C4-2B (cell line): Measurements from ENCODE around the gene COL4A2.

Experiments used
- H3K27ac ChIP-seq: fragments of 450-650 bp; 2 replicates; pipeline ENCODE4 v1.5.1; 2017
- ZFX ChIP-seq: fragments of 450-650 bp; IDR thresholded peaks from 2 replicates; pipeline ENCODE4 v1.6.1; 2017
- TF ChIP-seq, protein P1 (sequence below): fragments of 450-650 bp; conservative IDR thresholded peaks from 2 replicates; pipeline ENCODE4 v1.5.1; 2017; ENCODE audit warnings: mild to moderate bottlenecking

COL4A2 gene

DNA sequence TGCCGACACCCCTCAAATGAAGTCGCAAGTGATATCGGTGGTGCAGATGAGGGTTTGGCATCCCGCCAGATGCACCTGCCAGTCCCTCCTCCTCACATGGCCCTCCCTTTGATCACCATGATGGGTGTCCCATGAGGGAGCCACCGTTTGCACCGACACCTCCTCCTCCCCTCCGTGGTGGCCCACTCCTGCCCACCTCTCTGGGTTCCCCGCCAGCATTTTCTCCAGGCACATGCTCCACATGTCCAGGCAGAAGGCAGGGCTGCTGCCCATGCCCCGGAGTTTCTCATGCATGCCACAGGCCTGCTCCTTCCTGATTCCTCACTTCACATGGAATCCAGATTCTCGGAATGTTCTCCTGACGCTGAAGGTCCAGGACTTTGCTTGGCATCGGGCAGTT is 49.3 kb downstream of the COL4A2 start:
- no peak overlapping the region for H3K27ac ChIP-seq
- TF ChIP-seq, protein P1, sequence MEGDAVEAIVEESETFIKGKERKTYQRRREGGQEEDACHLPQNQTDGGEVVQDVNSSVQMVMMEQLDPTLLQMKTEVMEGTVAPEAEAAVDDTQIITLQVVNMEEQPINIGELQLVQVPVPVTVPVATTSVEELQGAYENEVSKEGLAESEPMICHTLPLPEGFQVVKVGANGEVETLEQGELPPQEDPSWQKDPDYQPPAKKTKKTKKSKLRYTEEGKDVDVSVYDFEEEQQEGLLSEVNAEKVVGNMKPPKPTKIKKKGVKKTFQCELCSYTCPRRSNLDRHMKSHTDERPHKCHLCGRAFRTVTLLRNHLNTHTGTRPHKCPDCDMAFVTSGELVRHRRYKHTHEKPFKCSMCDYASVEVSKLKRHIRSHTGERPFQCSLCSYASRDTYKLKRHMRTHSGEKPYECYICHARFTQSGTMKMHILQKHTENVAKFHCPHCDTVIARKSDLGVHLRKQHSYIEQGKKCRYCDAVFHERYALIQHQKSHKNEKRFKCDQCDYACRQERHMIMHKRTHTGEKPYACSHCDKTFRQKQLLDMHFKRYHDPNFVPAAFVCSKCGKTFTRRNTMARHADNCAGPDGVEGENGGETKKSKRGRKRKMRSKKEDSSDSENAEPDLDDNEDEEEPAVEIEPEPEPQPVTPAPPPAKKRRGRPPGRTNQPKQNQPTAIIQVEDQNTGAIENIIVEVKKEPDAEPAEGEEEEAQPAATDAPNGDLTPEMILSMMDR, result no peak
- no peak for TF ChIP-seq ZFX

DNA sequence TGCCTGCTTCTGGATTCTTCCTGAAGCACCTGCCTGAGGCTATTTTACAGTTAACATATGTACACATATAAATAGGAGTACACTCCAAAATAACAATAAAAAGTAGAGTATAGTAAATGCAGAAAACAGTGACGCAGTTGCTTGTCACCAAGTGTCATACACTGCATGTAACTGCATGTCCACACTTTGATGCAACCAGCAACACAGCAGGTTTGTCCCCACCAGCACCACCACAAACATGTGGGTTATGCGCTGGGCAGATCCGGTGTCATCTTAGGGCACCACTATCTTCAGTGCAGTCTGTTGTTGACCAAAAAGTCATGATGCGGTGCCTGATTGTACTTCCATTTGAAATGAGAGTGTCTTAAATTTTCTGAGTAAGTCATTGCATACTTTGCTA is 51.3 kb downstream of the COL4A2 start:
- H3K27ac ChIP-seq, result no peak overlapping the region
- TF ChIP-seq, protein P1, result no peak
- no peak for TF ChIP-seq ZFX

DNA sequence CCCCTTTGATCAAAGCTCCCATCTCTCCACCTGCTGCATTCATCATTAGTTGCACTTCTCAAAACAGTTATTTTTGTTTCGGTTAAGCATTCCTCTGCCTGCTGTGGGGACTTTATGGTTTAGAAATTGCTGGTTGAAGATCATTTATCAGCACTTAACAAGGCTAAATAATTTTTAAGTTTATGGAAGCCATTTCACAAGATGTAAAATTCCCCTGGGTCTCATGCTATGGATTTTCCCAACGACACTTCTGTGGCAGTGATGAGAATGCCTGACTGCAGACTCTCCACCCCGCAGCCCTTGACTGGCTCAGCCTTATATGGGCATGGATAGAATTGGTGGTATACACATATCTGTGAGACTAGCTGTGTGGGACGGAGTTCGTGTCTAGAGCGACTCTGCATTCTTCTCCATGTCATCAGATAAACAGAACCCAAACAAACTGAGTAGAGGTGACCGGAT is 52.8 kb downstream of the COL4A2 start:
- no peak for TF ChIP-seq ZFX
- TF ChIP-seq, protein P1, result no peak

DNA sequence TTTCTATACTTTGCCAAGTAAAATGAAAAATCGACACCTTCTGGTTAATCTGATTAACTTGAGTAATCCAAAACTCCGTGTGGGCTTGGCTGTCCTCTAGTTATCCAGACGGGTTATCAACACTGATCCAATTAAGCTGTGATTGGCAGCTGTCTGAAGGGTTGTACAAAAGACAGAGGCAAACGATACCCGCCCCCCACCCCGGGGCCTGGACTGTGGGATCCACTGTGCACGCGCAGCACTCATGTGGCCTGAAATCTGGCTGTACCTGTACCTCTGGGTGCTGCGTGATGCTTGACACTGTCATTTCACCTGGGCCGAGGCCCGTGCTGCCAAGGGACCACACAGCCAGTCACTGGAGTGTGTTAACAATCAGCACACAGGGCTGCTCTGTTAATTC is 53.5 kb downstream of the COL4A2 start:
- H3K27ac ChIP-seq, result no peak overlapping the region
- TF ChIP-seq, protein P1, result no peak
- TF ChIP-seq ZFX, result no peak

More for the DNA sequence above, 52.8 kb downstream of the COL4A2 start:
- no peak overlapping the region for H3K27ac ChIP-seq

DNA sequence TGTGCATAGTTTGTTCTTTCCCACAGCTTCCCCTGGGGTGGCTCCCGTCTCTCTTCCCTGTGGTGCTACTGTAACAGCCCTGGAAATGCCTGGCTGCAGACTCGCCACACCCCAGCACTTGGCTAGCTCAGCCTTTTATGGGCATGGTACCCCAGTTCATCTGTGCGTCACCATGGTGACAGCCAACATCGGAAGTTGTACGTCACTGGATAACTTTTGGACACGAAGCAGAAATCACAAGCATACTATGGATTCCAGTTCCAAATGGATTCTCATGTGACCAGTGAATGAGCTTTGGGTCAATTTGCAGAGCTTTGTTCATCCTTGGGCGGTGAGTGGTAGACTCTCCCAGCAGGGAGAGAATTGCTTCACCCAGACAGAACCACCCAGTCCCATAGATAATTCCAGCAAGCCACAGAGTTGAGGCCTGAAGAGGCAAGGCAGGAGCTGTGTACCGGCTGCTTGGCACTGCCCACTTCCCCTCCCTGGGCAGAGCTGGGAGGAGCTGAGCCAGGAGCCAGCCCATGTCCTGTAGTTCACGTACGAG is 54.4 kb downstream of the COL4A2 start:
- no peak for TF ChIP-seq ZFX
- TF ChIP-seq, protein P1, result no peak
- H3K27ac ChIP-seq, result no peak overlapping the region

DNA sequence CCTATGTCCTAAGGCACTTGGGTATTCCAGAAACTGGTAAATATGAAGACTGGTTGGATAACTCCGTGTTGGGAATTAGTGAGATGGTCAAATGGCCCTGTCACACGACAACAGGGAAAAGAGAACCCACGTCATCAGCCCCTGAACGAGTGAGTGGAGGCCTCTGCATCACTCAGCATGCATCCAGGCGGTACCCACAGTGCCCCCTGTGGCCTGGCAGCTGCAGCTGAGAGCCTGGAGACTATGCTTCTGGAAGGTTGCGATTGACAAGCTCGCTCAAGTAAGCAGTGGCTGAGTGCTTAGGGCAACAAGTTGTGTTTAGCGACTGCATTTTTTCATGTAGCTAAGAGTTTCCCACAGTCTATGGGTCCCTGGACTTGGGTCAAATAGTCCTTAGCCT is 55.9 kb downstream of the COL4A2 start:
- TF ChIP-seq ZFX, result no peak
- TF ChIP-seq, protein P1, result peak; percentile 33
- H3K27ac ChIP-seq, result no peak overlapping the region

DNA sequence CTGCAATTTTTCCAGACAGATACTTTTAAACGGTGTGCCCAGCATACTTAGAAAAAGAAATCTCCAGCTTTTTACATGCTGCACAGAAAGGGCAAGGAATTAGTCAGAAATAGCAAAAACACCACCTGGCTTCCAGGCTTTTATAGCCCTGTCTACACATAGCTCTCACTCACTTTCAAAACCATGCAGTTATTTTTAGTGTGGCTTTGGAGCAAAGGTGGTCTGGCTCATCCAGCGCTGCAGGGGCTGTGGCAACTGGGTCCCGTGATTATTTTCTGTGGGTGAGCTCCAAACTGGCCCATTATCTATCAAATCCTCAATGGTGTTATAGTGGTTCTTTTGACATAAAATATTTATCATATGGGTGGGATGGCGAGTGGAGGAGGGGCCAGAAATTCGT is 57.0 kb downstream of the COL4A2 start:
- no peak for TF ChIP-seq ZFX
- TF ChIP-seq, protein P1, result no peak

More for the DNA sequence above, 57.0 kb downstream of the COL4A2 start:
- H3K27ac ChIP-seq, result no peak overlapping the region
